Smooth muscle cell (in vitro differentiated cells): Measurements from ENCODE around the gene LCMT2. TPM values are rescaled to one million over a fixed set of nuclear protein-coding genes. Genes with fewer than 3 reads are reported as not detected.
"Not testable (repeated sequence)": the region's sequence is repeated elsewhere in the genome, so short reads cannot be mapped to it uniquely, and the experiment has no call there.

Experiments used
- DNase-seq: peaks from one replicate; lab custom pipeline; 2025; ENCODE audit not compliant: unreplicated experiment; lab: John Stamatoyannopoulos, UW
- H2AFZ ChIP-seq: fragments of 200-600 bp; sonication (generic); 2 replicates; pipeline ENCODE4 v1.6.0; 2016; ENCODE audit warnings: antibody characterized with exemption, low read depth, mild to moderate bottlenecking
- H3F3A ChIP-seq: fragments of 200-600 bp; sonication (generic); 2 replicates; pipeline ENCODE4 v1.6.0; 2017; ENCODE audit warnings: antibody characterized with exemption, low read depth
- H3K27ac ChIP-seq: fragments of 200-600 bp; sonication (generic); 2 replicates; pipeline ENCODE4 v1.5.1; 2016; ENCODE audit warnings: low read depth, mild to moderate bottlenecking
- H3K27me3 ChIP-seq: fragments of 200-600 bp; sonication (generic); 2 replicates; pipeline ENCODE4 v1.6.1; 2016; ENCODE audit warnings: low read depth, mild to moderate bottlenecking
- H3K36me3 ChIP-seq: fragments of 200-600 bp; sonication (generic); 2 replicates; pipeline ENCODE4 v1.5.1; 2016; ENCODE audit warnings: low read depth
- H3K4me1 ChIP-seq: fragments of 200-600 bp; sonication (generic); 2 replicates; pipeline ENCODE4 v1.5.1; 2016; ENCODE audit warnings: low read depth
- H3K4me2 ChIP-seq: fragments of 200-600 bp; sonication (generic); 2 replicates; pipeline ENCODE4 v1.6.0; 2016; ENCODE audit warnings: mild to moderate bottlenecking
- H3K4me3 ChIP-seq: fragments of 200-600 bp; sonication (generic); 2 replicates; pipeline ENCODE4 v1.5.1; 2016; ENCODE audit warnings: mild to moderate bottlenecking
- H3K79me2 ChIP-seq: fragments of 200-600 bp; sonication (generic); 2 replicates; pipeline ENCODE4 v1.6.0; 2016; ENCODE audit warnings: low read depth, mild to moderate bottlenecking
- H3K9ac ChIP-seq: fragments of 200-600 bp; sonication (generic); 2 replicates; pipeline ENCODE4 v1.6.0; 2016; ENCODE audit warnings: low read depth
- H3K9me3 ChIP-seq: fragments of 200-600 bp; sonication (generic); replicated peaks from 2 replicates; pipeline ENCODE4 v1.5.1; 2016; ENCODE audit warnings: low read depth
- H4K20me1 ChIP-seq: fragments of 200-600 bp; sonication (generic); 2 replicates; pipeline ENCODE4 v1.6.0; 2016; ENCODE audit warnings: low read depth
- WGBS: methylation state at CpG from one replicate; pipeline ENCODE4 v1.1.7; 2016; ENCODE audit warnings: low lambda C conversion rate; 5-methylcytosine and 5-hydroxymethylcytosine counted together
- polyA plus RNA-seq: library from polyadenylated mRNA; unstranded; fragments of >200 nt; fragmentation: Nextera tagmentation; extraction: Ambion mirVana; gene quantifications from 2 replicates; pipeline ENCODE4 v1.2.1, GENCODE V29; 2016
- total RNA-seq: library from RNA; depleted of rRNA; stranded (reverse); fragments of >200 nt; gene quantifications from 2 replicates; pipeline ENCODE4 v1.2.3, GENCODE V29; 2014
- TF ChIP-seq, protein P1 (sequence below): fragments of 200-600 bp; sonication (generic); IDR thresholded peaks from 2 replicates; pipeline ENCODE4 v1.5.1; 2017; ENCODE audit warnings: borderline replicate concordance, mild to moderate bottlenecking, antibody characterized with exemption; ENCODE audit not compliant: insufficient read depth, poor library complexity, severe bottlenecking

LCMT2 gene
- total and polyA plus RNA-seq, 2 experiments from 2014 or later: 5.0 to 5.4 TPM

DNA sequence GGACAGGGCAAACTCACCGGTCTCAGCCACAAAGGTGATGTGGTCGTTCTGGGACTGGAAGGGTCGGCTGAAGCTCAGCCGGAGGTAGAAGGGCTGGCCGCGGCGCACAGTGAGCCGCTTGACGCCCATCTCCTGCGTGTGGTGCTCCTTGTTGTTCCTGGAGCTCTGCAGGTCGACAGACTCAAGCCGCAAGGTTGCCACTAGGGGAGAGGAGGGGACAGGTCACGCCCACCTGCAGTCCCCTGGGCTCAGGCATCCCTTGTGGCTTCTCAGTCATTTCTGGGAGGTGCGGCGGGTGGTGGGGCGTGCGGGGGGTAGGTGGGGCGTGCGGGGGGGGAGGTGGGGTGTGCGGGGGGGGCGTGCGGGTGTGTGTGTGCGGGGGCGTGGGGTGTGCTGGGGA is 36.9 kb downstream of the LCMT2 start:
- TF ChIP-seq, protein P1, sequence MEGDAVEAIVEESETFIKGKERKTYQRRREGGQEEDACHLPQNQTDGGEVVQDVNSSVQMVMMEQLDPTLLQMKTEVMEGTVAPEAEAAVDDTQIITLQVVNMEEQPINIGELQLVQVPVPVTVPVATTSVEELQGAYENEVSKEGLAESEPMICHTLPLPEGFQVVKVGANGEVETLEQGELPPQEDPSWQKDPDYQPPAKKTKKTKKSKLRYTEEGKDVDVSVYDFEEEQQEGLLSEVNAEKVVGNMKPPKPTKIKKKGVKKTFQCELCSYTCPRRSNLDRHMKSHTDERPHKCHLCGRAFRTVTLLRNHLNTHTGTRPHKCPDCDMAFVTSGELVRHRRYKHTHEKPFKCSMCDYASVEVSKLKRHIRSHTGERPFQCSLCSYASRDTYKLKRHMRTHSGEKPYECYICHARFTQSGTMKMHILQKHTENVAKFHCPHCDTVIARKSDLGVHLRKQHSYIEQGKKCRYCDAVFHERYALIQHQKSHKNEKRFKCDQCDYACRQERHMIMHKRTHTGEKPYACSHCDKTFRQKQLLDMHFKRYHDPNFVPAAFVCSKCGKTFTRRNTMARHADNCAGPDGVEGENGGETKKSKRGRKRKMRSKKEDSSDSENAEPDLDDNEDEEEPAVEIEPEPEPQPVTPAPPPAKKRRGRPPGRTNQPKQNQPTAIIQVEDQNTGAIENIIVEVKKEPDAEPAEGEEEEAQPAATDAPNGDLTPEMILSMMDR: no peak
- H3K36me3 ChIP-seq: no peaks in the 10 kb centered on the region
- H3K9me3 ChIP-seq: no peaks in the 10 kb centered on the region
- H3K79me2 ChIP-seq: no peaks in the 10 kb centered on the region
- no peak for DNase-seq
- no peaks in the 10 kb centered on the region for H3K4me1 ChIP-seq
- H4K20me1 ChIP-seq: no peaks in the 10 kb centered on the region
- peaks cover 42% of the 10 kb centered on the region for H3K27me3 ChIP-seq
- 8% methylated on average over 19 of the region's 24 CpGs for WGBS
- H3F3A ChIP-seq: no peaks in the 10 kb centered on the region
- H3K27ac ChIP-seq: no peak overlapping the region
- no peak overlapping the region for H3K4me3 ChIP-seq
- no peak overlapping the region for H3K4me2 ChIP-seq
- no peak overlapping the region for H3K9ac ChIP-seq
- no peak overlapping the region for H2AFZ ChIP-seq

GRCh38 chr15:43292375-43293078 is 37.8 kb downstream of the LCMT2 start:
- Histone ChIP-seq H3K79me2 (no peaks in the 10 kb centered on the region), H3K4me1 (no peaks in the 10 kb centered on the region), H3K27ac (no peak overlapping the region), H3K9me3 (no peaks in the 10 kb centered on the region), H2AFZ (no peak overlapping the region), H3K4me2 (no peak overlapping the region), H4K20me1 (no peaks in the 10 kb centered on the region), H3K9ac (no peak overlapping the region), H3K27me3 (peaks cover 45% of the 10 kb centered on the region), H3F3A (no peaks in the 10 kb centered on the region), H3K4me3 (no peak overlapping the region), H3K36me3 (no peaks in the 10 kb centered on the region)
- 81% methylated on average over 12 of the region's 12 CpGs for WGBS
- no peak for DNase-seq
- TF ChIP-seq, protein P1: no peak

GRCh38 chr15:43289656-43290055 is 40.7 kb downstream of the LCMT2 start:
- H3K4me1 ChIP-seq, DNase-seq, H3K9ac ChIP-seq, H3K36me3 ChIP-seq, H3K4me2 ChIP-seq, H3K27ac ChIP-seq, H3F3A ChIP-seq, H4K20me1 ChIP-seq, H3K4me3 ChIP-seq, H3K79me2 ChIP-seq, H2AFZ ChIP-seq, H3K9me3 ChIP-seq: not testable (repeated sequence)
- 98% methylated on average over 2 of the region's 3 CpGs for WGBS
- peaks cover 49% of the 10 kb centered on the region for H3K27me3 ChIP-seq

DNA sequence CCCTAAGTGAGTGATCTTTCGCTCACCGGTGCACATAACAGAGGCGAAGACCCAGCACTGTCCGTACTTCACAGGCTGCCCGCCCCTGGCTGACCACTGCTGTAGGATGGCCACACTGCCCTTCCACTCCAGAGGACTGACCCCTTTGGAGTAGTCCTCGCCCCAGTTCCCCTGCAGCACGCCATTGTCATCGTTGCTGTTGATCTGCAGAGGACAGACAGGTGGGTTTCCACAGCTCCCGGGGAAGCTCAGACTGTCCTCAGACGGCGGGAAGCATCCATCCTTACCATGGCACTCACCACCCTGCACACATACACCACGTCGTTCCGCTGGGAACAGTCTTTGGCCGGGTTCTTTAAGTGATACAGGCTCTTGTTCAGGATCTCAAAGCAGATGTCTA is 43.1 kb downstream of the LCMT2 start:
- Histone ChIP-seq H3F3A (no peaks in the 10 kb centered on the region), H3K4me2 (no peak overlapping the region), H3K4me1 (no peaks in the 10 kb centered on the region), H3K27ac (no peak overlapping the region), H3K27me3 (peaks cover 30% of the 10 kb centered on the region), H4K20me1 (no peaks in the 10 kb centered on the region), H3K4me3 (no peak overlapping the region), H2AFZ (no peak overlapping the region), H3K9ac (no peak overlapping the region), H3K9me3 (no peaks in the 10 kb centered on the region), H3K79me2 (no peaks in the 10 kb centered on the region), H3K36me3 (no peaks in the 10 kb centered on the region)
- TF ChIP-seq, protein P1: no peak
- WGBS: 87% methylated on average over 15 of the region's 15 CpGs
- no peak for DNase-seq
